Cardiac septum (tissue), 1 donor: Measurements from ENCODE around the gene COBL. TPM values are rescaled to one million over a fixed set of nuclear protein-coding genes. Genes with fewer than 3 reads are reported as not detected.

Source experiments
- DNase-seq: peaks from one replicate; pipeline ENCODE4 v3.0.0-alpha.2; 2020; ENCODE audit warnings: low spot score
- intact Hi-C: fragments of 100-400 bp; cut with DNase I; formaldehyde crosslinking; loops from one replicate; pipeline ENCODE4 v1.14.0; 2022
- total RNA-seq: library from RNA; stranded (reverse); fragmentation: NEBNext Ultra II Directional; extraction: Animal tissue kit (Norgen Biotek cat#: 25700); gene quantifications from one replicate; pipeline ENCODE4 v1.2.1, GENCODE V29; 2021
- donor health status: DM: no; HTN: no; CAD: no.

The COBL gene
- total RNA-seq, 1 donor from 2014 or later, result 109 TPM

- intact Hi-C loops, result no loop called here
- DNase-seq, result no peak
Measured at GRCh38 chr7:51058764-51059163, 257.8 kb downstream of the COBL start.

- no peak for DNase-seq
- intact Hi-C loops, result no loop called here
Measured at GRCh38 chr7:51055039-51055840, 261.4 kb downstream of the COBL start.

GRCh38 chr7:51054231-51054630 is 262.4 kb downstream of the COBL start:
- no peak for DNase-seq
- intact Hi-C loops, result no loop called here

- intact Hi-C loops, result no loop called here
- DNase-seq, result no peak
Measured at GRCh38 chr7:51053160-51053925, 263.3 kb downstream of the COBL start.

GRCh38 chr7:51046482-51046881 is 270.1 kb downstream of the COBL start:
- intact Hi-C loops, result no loop called here

GRCh38 chr7:51046103-51046466 is 270.5 kb downstream of the COBL start:
- DNase-seq, result no peak
- intact Hi-C loops, result no loop called here

More at GRCh38 chr7:51046482-51046881, 270.1 kb downstream of the COBL start:
- no peak for DNase-seq

- DNase-seq, result no peak
Measured at GRCh38 chr7:51045319-51046102, 271.1 kb downstream of the COBL start.

GRCh38 chr7:51043461-51043860 is 273.1 kb downstream of the COBL start:
- no peak for DNase-seq
- intact Hi-C loops, result no loop called here

More at GRCh38 chr7:51045319-51046102, 271.1 kb downstream of the COBL start:
- intact Hi-C loops, result no loop called here

- no peak for DNase-seq
- intact Hi-C loops, result no loop called here
Measured at GRCh38 chr7:51040787-51041186, 275.8 kb downstream of the COBL start.

- DNase-seq, result no peak
- intact Hi-C loops, result no loop called here
Measured at GRCh38 chr7:51038573-51038972, 278.0 kb downstream of the COBL start.

GRCh38 chr7:51035716-51036115 is 280.9 kb downstream of the COBL start:
- intact Hi-C loops, result no loop called here
- no peak for DNase-seq

GRCh38 chr7:51034521-51035264 is 281.9 kb downstream of the COBL start:
- intact Hi-C loops, result no loop called here
- DNase-seq, result no peak

GRCh38 chr7:51033727-51034520 is 282.7 kb downstream of the COBL start:
- intact Hi-C loops, result no loop called here
- DNase-seq, result no peak

- DNase-seq, result no peak
- intact Hi-C loops, result no loop called here
Measured at GRCh38 chr7:51031791-51032515, 284.7 kb downstream of the COBL start.

- intact Hi-C loops, result no loop called here
Measured at GRCh38 chr7:51031216-51031615, 285.4 kb downstream of the COBL start.

GRCh38 chr7:51029701-51030191 is 286.9 kb downstream of the COBL start:
- intact Hi-C loops, result no loop called here

More at GRCh38 chr7:51031216-51031615, 285.4 kb downstream of the COBL start:
- no peak for DNase-seq

GRCh38 chr7:51029131-51029530 is 287.5 kb downstream of the COBL start:
- no peak for DNase-seq
- intact Hi-C loops, result no loop called here

More at GRCh38 chr7:51029701-51030191, 286.9 kb downstream of the COBL start:
- no peak for DNase-seq
